A673 (cell line): ENCODE results near the gene PERM1. TPM values are rescaled to one million over a fixed set of nuclear protein-coding genes. Genes with fewer than 3 reads are reported as not detected.

Source experiments
- BruUV-seq: library from RNA; stranded (reverse); fragments of 400-500 nt; replicated peaks from 2 replicates; lab custom pipeline; 2021; lab: Mats Ljungman, UMichigan
- CTCF ChIA-PET: fragments of 300-600 bp; sonication (Branson Sonifier 250); formaldehyde crosslinking; loops from one replicate; lab custom pipeline; 2022; ENCODE audit warnings: antibody characterized with exemption; lab: Charles Lee
- POLR2A ChIA-PET: fragments of 300-600 bp; sonication (Branson Sonifier 250); formaldehyde crosslinking; loops from one replicate; lab custom pipeline; 2022; ENCODE audit warnings: antibody characterized with exemption; ENCODE audit not compliant: low non-redundant PET; lab: Charles Lee
- DNase-seq: peaks from one replicate; pipeline ENCODE4 v3.0.0-alpha.2; 2015; ENCODE audit warnings: low spot score
- H3K27ac ChIP-seq: fragments of 200-600 bp; sonication (generic); 2 replicates; pipeline ENCODE4 v1.5.1; 2016; ENCODE audit warnings: mixed run types, low read depth, mild to moderate bottlenecking, mixed read lengths, antibody characterized with exemption, low read length; ENCODE audit not compliant: poor library complexity, severe bottlenecking
- H3K27me3 ChIP-seq: fragments of 200-600 bp; sonication (generic); replicated peaks from 2 replicates; pipeline ENCODE4 v1.6.1; 2017; ENCODE audit warnings: mixed run types, low read depth, mild to moderate bottlenecking, mixed read lengths, antibody characterized with exemption, low read length; ENCODE audit not compliant: insufficient read depth, poor library complexity
- H3K36me3 ChIP-seq: fragments of 200-600 bp; sonication (generic); 2 replicates; pipeline ENCODE4 v1.6.1; 2016; ENCODE audit warnings: mixed run types, mild to moderate bottlenecking, mixed read lengths, antibody characterized with exemption, low read length; ENCODE audit not compliant: insufficient read depth, poor library complexity, severe bottlenecking
- H3K4me1 ChIP-seq: fragments of 200-600 bp; sonication (generic); 2 replicates; pipeline ENCODE4 v1.6.1; 2017; ENCODE audit warnings: mixed run types, mild to moderate bottlenecking, mixed read lengths, antibody characterized with exemption, low read length; ENCODE audit not compliant: insufficient read depth, poor library complexity, severe bottlenecking
- H3K4me3 ChIP-seq: fragments of 200-600 bp; sonication (generic); 2 replicates; pipeline ENCODE4 v1.5.1; 2016; ENCODE audit warnings: low read depth, mixed run types, mild to moderate bottlenecking, mixed read lengths, low read length; ENCODE audit not compliant: poor library complexity, severe bottlenecking
- H3K9me3 ChIP-seq: fragments of 200-600 bp; sonication (generic); 2 replicates; pipeline ENCODE4 v1.6.1; 2016; ENCODE audit warnings: mixed run types, low read depth, mild to moderate bottlenecking, mixed read lengths, antibody characterized with exemption, low read length; ENCODE audit not compliant: poor library complexity, severe bottlenecking
- CTCF ChIP-seq: fragments of 300-800, 200-600 bp; sonication (generic); conservative IDR thresholded peaks from 2 replicates; pipeline ENCODE4 v1.5.1; 2017; ENCODE audit warnings: low read depth, mild to moderate bottlenecking, antibody characterized with exemption, low read length, moderate library complexity, mixed read lengths
- EZH2 ChIP-seq: fragments of 200-600 bp; sonication (generic); IDR thresholded peaks from 2 replicates; pipeline ENCODE4 v1.6.1; 2017; ENCODE audit warnings: borderline replicate concordance, low read depth, mild to moderate bottlenecking, mixed read lengths, antibody characterized with exemption, low read length; ENCODE audit not compliant: poor library complexity, severe bottlenecking
- intact Hi-C: fragments of 100-400 bp; cut with micrococcal nuclease; formaldehyde crosslinking; loops from one replicate; pipeline ENCODE4 v1.10.0; 2022; ENCODE audit not compliant: unreplicated experiment
- total RNA-seq: library from RNA; stranded (reverse); gene quantifications from 2 replicates; pipeline ENCODE4 v1.2.3, GENCODE V29; 2021

PERM1 gene
- total RNA-seq, 1 experiment from 2014 or later = not detected

GRCh38 chr1:985126-985525, 3.2 kb upstream of the PERM1 start:
- POLR2A ChIA-PET = no interaction called here
- Histone ChIP-seq H3K27me3 (no peaks in the 10 kb centered on the region), H3K27ac (no peak overlapping the region), H3K9me3 (no peaks in the 10 kb centered on the region), H3K36me3 (no peaks in the 10 kb centered on the region), H3K4me3 (no peak overlapping the region), H3K4me1 (no peaks in the 10 kb centered on the region)
- no TSS peak for BruUV-seq
- no peak for DNase-seq
- CTCF ChIA-PET = no interaction called here
- TF ChIP-seq CTCF (no peak), EZH2 (no peak)
- intact Hi-C loops = no loop called here

GRCh38 chr1:984476-984814, 2.6 kb upstream of the PERM1 start:
- no peaks in the 10 kb centered on the region for H3K27me3 ChIP-seq
- POLR2A ChIA-PET = interaction anchor here (0.6 kb wide), 1 partner anchor 17 kb away, joined by 3 read pairs; no protein-coding TSS in a partner anchor
- CTCF ChIA-PET = no interaction called here
- no TSS peak for BruUV-seq
- intact Hi-C loops = loop anchor here (5.0 kb wide), 1 partner anchor 78 kb away; no protein-coding TSS in a partner anchor
- H3K9me3 ChIP-seq = no peaks in the 10 kb centered on the region
- H3K36me3 ChIP-seq = no peaks in the 10 kb centered on the region
- TF ChIP-seq CTCF (0 out of 2 replicates have a peak, but pooled peaks have one; percentile 10), EZH2 (no peak)
- H3K4me1 ChIP-seq = no peaks in the 10 kb centered on the region
- no peak for DNase-seq
- H3K4me3 ChIP-seq = no peak overlapping the region
- no peak overlapping the region for H3K27ac ChIP-seq

GRCh38 chr1:983798-984475, 2.0 kb upstream of the PERM1 start:
- Histone ChIP-seq H3K36me3 (no peaks in the 10 kb centered on the region), H3K27ac (no peak overlapping the region), H3K9me3 (no peaks in the 10 kb centered on the region), H3K4me1 (no peaks in the 10 kb centered on the region), H3K27me3 (no peaks in the 10 kb centered on the region), H3K4me3 (no peak overlapping the region)
- POLR2A ChIA-PET = interaction anchor here (0.6 kb wide), 1 partner anchor 18 kb away, joined by 3 read pairs; no protein-coding TSS in a partner anchor
- intact Hi-C loops = loop anchor here (5.0 kb wide), 1 partner anchor 78 kb away; no protein-coding TSS in a partner anchor
- no TSS peak for BruUV-seq
- peak; percentile 87 for TF ChIP-seq CTCF
- no peak for TF ChIP-seq EZH2
- CTCF ChIA-PET = no interaction called here
- no peak for DNase-seq
